Measurements from ENCODE around the gene ZBTB40.

ZBTB40 gene, protein sequence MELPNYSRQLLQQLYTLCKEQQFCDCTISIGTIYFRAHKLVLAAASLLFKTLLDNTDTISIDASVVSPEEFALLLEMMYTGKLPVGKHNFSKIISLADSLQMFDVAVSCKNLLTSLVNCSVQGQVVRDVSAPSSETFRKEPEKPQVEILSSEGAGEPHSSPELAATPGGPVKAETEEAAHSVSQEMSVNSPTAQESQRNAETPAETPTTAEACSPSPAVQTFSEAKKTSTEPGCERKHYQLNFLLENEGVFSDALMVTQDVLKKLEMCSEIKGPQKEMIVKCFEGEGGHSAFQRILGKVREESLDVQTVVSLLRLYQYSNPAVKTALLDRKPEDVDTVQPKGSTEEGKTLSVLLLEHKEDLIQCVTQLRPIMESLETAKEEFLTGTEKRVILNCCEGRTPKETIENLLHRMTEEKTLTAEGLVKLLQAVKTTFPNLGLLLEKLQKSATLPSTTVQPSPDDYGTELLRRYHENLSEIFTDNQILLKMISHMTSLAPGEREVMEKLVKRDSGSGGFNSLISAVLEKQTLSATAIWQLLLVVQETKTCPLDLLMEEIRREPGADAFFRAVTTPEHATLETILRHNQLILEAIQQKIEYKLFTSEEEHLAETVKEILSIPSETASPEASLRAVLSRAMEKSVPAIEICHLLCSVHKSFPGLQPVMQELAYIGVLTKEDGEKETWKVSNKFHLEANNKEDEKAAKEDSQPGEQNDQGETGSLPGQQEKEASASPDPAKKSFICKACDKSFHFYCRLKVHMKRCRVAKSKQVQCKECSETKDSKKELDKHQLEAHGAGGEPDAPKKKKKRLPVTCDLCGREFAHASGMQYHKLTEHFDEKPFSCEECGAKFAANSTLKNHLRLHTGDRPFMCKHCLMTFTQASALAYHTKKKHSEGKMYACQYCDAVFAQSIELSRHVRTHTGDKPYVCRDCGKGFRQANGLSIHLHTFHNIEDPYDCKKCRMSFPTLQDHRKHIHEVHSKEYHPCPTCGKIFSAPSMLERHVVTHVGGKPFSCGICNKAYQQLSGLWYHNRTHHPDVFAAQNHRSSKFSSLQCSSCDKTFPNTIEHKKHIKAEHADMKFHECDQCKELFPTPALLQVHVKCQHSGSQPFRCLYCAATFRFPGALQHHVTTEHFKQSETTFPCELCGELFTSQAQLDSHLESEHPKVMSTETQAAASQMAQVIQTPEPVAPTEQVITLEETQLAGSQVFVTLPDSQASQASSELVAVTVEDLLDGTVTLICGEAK

DNA sequence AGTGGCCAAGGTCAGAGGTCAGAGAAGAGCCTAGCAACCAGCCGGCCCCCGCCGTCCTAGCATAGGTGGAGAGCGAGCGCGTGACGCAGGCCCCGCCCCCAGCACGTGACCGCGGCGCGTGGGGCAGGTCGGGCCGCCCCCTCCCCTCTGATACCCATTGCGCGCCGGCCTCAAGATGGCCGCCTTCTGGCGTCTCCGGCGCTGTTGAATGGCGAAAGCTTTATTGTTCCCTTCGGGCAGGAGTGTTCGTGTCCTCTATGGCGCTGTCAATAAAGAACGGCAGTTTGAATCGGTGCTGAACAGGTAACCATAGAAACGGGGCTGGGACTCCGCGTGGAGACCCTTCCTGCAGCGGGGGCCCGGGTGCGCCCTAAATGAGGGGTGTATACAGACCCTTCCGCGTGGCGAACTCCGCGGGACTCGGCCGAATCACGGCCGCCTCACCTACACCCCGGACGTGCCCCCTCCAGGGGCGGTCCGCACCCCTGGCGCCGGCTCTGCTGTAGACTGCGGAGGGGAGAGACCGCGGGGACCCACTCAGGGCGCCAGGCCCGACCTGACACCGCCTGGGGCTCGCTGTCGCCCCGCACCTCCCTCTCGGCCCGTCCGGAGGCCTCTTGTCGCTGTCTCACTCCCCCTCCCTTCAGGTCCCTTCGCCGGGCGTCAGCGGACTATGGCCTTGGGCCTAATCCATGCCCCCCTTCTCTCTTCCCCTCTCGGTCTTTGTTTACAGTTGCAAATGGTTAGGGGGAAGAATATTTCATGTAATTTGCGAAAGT is at the start of gene ZBTB40:
ZBTB40 (plus strand) TSS at position 150 of the 779 bp plus-strand sequence. CDS start 38,098 bp downstream, outside the sequence.
- DNase-seq (ENCODE audit: low read depth in 2 of 2) = peak; percentile 87 to 93

DNA sequence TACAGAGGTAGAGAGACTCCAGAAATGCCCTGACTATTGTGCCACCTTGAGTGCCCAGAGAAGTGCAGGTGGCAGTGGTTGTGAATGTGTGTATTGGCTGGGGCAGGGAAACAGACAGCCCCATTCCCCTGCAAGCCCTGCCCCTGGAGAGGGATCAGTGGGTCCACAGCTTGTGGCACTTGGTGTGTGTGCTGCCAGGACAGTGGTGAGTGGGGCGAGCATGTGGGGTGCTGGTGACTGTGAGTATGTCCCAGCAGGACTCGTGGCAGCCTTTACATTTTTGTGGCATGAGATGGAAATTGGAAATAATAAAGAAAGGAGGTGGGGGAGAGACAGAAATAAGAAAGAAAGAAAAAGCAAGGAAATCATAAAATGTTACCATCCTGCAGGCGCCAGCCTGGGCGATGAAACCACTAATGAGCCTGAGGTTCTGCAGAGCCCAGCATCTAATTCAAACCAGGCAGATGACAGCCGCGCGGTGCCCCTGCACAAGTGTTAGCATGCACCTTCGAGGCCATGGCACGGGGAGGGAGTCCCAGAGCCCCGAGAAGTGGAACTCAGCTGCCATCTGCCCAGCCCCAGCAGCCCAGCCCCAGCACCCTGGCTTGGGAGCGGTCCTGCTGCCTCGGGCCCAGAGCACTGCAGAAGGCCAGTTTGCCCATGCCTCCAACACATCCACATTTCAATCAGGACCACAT is 49.1 kb upstream of the ZBTB40 start:
- no peak for DNase-seq (ENCODE audit: low read depth in 2 of 2)

DNA sequence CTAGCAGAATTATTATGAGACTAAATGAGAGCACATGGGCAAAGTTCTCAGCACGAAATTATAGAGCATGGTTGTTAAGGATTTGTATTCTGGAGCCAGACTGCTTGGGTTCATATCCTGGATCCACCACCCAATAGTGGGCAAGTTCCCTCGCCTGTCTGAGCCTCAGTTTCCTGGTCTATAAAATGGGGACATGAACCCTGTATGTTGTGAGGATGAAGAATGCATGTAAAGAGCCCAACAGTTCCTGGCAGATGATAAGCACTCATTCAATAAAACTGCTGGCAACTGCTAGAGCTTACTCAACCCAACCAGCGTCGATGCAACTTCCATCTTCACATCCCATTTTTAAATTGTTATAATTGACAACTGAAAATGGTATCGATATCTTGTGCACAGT is 47.2 kb upstream of the ZBTB40 start:
- DNase-seq (ENCODE audit: low read depth in 2 of 2) = no peak

DNA sequence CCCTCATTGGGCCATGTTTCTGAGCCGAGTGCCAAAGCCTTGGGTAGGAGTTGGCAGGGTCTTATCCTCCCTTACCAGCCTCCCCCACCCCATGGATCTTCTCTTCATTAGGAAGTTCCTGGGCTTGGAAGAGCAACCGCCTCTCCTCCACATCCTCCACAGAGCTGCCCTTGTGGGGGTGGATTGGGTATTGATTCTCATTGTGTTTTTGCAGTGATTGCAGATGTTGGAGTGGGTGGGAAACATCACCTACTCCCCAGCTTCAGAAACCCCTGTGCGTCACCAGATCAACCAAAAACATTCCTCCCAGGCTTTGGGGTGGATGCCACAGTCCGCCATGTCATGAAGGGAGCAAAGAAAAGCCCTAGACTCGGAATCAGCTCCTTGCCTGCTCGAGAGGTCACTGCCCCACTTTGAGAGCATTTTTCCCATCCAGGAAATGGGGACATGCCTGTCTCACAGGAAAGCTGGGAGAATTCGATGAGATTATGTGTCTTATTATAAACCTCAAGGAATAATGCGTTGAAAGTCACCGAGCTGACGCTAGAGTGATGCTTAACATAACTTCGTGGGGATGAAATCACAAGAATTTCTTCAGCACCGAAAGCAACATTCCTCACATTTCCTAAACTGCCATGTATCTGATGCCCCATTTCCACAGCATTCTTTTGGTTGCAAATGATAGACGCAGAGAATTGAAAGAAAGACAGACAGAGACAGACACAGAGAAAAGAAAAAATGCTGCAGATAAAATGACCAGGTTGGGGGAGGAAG is 44.7 kb upstream of the ZBTB40 start:
- DNase-seq (ENCODE audit: low read depth in 2 of 2) = no peak

DNA sequence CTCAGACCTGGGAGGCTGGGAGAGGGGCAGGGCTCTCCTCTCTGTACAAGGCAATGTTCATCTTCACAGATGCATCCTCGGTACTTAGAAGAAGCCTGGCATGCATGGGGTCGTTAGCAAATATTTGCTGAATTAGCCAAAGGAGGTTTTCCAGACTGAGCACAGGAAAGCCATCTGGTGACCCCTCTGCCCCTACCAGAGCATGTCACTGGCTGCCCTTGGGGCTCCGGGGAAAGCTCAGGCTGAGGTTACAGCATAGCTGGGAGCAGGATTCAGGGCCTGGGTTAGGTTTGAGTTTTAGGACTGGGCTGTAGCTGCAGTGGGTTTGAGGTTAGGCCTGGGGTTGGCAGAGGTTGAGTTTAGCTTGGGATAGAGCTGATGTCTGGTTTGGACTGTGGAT is 43.4 kb upstream of the ZBTB40 start:
- no peak for DNase-seq (ENCODE audit: low read depth in 2 of 2)

DNA sequence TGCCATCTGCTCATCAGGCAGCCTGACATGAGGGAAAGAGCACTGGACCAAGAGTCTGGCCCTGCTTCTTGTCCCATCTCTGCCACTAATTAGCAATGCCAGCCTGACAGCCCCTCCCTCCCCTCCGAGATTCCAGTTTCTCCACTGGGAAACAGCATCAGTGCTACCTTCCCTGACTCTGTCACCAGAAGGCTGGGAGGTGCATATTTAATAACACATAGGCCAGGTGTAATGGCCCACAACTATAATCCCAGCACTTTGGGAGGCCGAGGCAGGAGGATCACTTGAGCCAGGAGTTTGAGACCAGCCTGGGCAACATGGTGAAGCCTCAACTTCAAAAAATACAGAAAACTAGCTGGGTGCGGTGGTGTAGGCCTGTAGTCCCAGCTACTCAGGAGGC is 41.2 kb upstream of the ZBTB40 start:
- DNase-seq (ENCODE audit: low read depth in 2 of 2) = no peak

DNA sequence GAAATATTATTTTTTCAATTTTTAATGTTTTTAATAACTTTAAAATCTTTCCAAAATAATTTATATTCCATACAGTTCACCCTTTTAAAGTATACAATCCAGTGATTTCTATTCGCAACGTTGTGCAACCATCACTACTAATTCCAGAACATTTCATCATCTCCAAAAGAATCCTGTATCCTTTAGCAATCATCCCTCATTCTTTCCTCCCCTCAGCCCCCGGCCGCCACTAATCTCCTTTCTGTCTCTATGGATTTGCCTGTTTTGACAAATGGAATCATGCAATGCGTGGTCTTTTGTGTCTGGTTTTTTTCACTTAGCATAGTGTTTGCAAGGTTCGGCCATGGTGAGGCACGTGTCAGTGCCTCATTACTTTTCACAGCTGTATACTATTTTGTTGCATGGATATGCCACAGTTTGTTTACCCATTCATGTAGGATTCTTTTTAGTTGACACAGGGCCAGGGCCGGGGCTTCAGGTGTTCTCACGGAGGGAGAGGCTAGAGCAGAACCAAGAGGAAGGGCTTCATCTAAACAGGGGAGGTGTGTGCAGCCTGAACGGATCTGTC is 40.6 kb upstream of the ZBTB40 start:
- DNase-seq (ENCODE audit: low read depth in 2 of 2) = no peak

DNA sequence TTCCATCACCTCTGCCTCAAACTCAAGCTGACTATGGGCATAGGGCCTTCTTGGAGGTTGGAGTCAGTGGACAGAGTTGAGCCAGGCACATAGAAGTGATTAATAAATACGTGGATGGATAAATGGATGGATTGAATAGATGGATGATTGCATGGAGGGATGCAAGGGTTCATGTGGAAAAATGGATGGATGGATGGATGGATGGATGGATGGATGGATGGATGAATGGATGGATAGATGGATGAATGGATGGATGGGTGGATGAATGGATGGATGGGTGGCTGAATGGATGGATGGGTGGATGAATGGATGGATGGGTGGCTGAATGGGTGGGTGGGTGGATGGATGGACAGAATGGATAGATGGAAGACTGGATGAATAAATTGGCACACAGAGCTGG is 40.1 kb upstream of the ZBTB40 start:
- no peak for DNase-seq (ENCODE audit: low read depth in 2 of 2)

DNA sequence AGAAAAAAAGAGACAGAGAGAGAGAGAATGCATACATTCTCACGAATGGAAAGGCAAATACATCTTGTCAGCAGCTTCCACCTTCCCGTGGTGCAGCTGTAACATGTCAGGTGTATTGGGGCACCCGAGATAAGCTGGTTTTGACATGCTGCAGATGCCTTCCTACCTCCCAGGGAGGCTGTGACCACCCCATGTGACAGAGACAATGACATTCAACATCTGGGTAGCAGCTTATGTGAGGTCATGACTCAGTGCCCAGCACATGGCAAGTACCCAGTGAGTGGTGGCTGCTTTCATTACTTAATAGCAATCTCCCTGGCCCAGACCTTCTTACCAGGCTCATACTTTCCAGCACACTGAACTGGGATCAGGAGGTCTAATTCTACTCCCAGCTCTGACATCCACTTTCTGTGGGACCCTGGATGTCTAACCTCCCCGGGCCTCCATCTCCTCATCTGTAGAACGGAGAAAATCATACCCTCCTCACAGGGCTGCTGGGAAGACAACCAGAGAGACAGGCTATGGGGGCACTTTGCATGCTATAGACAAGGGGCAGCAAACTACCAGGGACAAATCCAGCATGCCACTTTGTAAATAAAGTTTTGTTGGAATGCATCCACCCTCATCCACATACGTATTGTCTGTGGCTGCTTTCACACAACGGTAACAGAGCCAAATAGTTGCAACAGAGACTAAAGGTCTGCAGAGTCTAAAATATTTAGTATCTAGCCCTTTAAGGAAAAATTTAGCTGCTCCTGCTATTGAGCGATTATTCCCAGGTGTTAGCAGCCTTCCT is 38.5 kb upstream of the ZBTB40 start:
- DNase-seq (ENCODE audit: low read depth in 2 of 2) = no peak

DNA sequence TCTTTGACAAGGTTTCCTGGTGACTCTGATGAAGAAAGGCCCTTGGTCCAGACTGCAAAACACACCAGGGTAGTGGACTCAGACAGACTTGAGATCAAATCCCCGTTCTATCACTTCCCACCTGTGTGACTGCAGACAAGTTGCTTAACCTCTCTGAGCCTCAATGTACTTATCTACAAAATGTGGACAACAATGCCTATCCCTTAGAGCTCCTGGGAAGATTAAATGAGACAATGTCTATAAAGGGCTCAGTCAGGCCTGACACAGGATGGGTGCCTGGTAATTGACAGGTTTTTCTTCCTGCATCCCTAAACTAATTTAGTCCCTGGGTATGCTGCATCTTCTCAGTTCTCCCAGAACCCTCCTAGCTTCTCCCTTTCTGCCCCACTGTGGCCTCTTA is 37.9 kb upstream of the ZBTB40 start:
- no peak for DNase-seq (ENCODE audit: low read depth in 2 of 2)

DNA sequence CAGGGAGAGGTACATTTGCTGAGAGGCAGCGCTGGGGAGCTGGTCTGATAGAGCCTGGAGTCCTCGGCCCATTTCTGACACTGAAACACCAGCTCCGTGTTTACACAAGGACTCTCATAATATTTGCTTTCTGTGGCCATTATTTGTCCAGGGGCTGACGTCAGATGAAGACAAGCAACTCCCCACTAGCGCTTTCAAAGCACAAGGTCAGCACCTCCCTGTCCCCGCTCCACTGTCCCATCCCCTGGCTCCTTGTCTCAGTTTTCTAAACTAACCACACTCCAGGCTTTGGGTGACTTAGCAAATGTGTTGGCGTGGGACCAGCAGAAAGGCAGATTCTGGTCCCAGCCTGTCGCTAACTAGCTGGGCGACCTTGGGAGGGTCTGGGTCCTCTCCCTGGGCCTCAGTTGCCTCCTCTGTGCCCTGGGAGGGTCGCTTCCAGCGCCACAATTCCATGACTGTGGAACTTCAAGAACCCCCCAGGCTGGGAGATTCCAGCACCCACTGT is 37.4 kb upstream of the ZBTB40 start:
- DNase-seq (ENCODE audit: low read depth in 2 of 2) = no peak

DNA sequence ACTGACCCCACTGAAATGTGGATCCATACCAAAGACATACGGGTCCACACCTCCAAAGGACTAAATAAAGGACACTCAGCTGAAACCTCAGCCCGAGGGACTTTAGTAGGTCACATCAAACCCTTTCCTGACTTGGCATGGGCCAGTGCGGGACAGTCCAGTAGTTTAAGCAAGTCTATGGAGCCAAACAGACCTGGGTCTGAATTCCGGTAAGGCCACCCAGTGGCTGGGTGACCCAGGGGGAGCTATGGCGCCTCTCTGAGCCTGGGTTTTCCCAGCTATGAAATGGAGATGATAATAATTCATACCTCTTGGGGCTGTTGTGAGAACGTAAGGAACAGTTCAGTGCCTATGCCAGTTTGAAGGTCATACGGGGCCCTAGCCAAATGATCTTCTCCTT is 36.2 kb upstream of the ZBTB40 start:
- DNase-seq (ENCODE audit: low read depth in 2 of 2) = no peak

DNA sequence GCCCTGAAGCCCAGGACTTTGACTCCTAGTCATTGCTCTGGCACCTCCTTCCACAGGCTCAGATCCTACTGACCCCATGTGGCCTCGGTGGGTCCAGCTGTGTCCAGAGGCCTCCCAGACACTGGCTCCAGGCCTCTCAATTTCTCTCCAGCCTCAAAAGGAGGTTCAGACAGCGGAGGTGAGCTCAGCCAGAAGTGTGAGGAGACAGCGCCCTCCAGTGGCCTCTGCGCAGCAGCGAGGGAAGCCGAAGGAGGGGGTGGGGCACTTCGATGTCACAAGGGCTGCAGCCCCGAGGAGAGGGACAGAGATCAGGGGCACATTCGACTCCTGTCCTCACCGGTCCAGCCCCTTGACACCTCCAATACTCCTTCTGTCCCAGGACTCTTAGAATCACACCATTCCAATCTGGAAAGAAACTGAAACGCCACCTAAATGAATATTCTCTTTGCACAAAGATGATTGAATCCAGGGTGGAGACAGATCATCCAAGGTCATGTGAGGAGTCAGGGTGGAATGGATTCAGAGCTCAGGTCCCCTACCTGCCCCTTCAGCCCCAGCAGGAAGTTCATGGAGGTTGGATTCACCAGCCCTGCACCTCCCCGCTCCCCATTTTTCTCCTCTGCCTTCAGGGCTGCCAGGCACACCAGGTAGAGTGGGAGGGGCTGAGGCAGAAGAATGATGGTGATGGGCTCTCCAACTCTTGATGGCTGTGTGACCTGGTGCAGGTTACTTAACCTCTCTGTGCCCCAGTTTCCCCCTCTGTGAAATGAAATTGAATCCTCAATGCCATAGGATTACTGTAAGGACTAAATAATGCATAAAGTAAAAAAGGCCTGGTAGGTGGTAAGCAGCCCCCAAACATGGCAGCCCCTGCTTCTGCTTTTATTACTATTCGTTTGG is 34.8 kb upstream of the ZBTB40 start:
- peak; percentile 58 to 77 for DNase-seq (ENCODE audit: low read depth in 2 of 2)

DNA sequence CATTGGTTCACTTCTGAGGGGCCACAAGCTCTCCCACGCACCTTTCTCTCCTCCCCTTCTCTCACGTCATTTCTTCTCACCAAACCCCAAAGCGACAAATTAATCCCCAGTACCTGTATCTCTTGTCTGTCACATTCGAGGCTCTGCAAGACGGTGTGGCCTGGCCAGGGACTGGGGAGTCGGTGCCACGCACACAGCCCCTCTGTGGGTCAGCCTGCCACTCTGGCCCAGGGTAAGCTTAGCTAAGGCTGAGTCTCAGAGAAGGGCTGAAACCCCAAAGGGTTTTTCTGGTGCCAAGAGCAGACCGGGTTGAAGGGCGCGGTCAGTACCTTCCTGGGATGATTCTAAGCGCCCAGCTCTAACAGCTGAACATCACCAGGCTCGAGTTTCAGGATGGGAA is 34.2 kb upstream of the ZBTB40 start:
- no peak for DNase-seq (ENCODE audit: low read depth in 2 of 2)

DNA sequence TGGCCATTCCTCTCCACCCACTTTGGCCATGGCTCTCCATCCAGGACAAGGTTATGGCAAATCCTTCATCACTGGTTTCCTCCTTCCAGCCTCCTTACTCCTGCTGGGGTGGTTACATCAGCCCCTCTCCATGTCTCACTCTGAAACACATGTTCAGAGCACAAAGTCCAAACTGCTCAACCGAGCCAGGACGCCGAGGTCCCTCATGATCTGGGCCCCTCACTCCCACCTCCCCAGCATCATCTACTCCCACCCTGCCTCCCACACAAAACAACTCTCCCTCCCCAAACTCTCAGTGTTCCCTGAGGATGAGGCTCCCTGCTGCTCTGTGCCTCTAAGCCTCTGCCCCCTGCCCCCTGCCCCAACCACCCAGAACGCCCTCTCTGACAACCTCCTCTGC is 33.3 kb upstream of the ZBTB40 start:
- DNase-seq (ENCODE audit: low read depth in 2 of 2) = no peak

DNA sequence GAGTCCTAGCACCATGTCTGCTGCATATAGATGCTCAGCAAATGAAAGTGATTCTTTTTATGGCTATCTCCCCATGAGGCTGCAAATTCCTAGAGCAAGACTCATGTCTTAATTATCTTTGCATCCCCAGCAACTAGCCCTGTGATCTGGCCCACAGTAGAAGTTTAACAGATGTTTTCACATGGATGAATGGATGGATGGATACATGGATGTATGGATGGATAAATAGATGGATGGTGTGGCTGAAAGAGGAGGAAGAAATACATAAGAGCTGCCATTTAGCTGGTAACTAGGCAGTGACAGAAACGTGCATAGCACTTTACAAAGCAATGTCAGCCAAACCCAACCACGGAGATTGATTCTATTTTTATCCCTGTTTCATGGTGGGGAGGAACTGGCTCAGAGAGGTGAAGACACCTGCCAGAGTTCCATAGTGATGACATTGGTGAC is 32.7 kb upstream of the ZBTB40 start:
- DNase-seq (ENCODE audit: low read depth in 2 of 2) = no peak

DNA sequence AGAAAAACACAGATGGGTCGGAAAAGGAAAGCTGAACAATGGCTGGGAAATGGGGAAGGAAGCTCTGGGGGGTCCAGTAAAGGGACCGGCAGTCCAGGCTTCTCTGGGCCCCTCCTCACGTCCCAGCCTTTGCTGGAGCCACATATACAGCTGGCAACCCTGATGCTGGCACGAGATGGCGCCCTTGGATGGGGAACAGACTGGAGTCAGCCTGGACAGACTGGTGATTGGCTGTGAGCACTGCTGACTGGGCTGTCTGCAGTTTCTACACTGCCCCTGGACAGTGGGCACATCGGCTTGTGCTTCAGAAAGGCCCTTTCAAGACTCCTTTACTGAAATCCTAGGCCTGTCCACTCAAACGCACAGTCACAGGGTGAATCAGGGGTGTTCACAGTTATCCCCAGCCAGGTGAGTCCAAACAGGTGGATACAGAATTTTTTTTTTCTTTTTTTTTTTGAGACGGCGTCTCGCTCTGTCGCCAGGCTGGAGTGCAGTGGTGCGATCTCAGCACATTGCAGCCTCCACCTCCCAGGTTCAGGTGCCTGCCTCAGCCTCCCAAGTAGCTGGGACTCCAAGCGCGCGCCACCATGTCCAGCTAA is 31.1 kb upstream of the ZBTB40 start:
- peak; percentile 32 to 47 for DNase-seq (ENCODE audit: low read depth in 2 of 2)
